ENCODE measurements around the gene TENM4.

Gene TENM4

GRCh38 chr11:79066456-79067351, 374.1 kb downstream of the TENM4 start:
- TF ChIP-seq CTCF (IDR thresholded peaks at IDR 0.05; ENCODE audit: control insufficient read depth, insufficient read depth, low read depth, low read length, missing control alignments): no peak
- no peak overlapping the region for H3K4me3 ChIP-seq (ENCODE audit: control insufficient read depth, low read depth, low read length)

GRCh38 chr11:79062814-79063762, 377.7 kb downstream of the TENM4 start:
- peak; percentile 50 for TF ChIP-seq CTCF (IDR thresholded peaks at IDR 0.05; ENCODE audit: control insufficient read depth, insufficient read depth, low read depth, low read length, missing control alignments)
- DNase-seq (ENCODE audit: low read depth): no peak
- no peak overlapping the region for H3K4me3 ChIP-seq (ENCODE audit: control insufficient read depth, low read depth, low read length)

More at GRCh38 chr11:79066456-79067351, 374.1 kb downstream of the TENM4 start:
- DNase-seq (ENCODE audit: low read depth): no peak

GRCh38 chr11:79060081-79060953, 380.5 kb downstream of the TENM4 start:
- DNase-seq (ENCODE audit: low read depth): no peak
- no peak for TF ChIP-seq CTCF (IDR thresholded peaks at IDR 0.05; ENCODE audit: control insufficient read depth, insufficient read depth, low read depth, low read length, missing control alignments)
- H3K4me3 ChIP-seq (ENCODE audit: control insufficient read depth, low read depth, low read length): no peak overlapping the region

- no peak overlapping the region for H3K4me3 ChIP-seq (ENCODE audit: control insufficient read depth, low read depth, low read length)
- no peak for DNase-seq (ENCODE audit: low read depth)
- no peak for TF ChIP-seq CTCF (IDR thresholded peaks at IDR 0.05; ENCODE audit: control insufficient read depth, insufficient read depth, low read depth, low read length, missing control alignments)
Measured at GRCh38 chr11:79059141-79059540, 381.7 kb downstream of the TENM4 start.

- H3K4me3 ChIP-seq (ENCODE audit: control insufficient read depth, low read depth, low read length): no peak overlapping the region
- peak; percentile 61 for DNase-seq (ENCODE audit: low read depth)
- peak; percentile 36 for TF ChIP-seq CTCF (IDR thresholded peaks at IDR 0.05; ENCODE audit: control insufficient read depth, insufficient read depth, low read depth, low read length, missing control alignments)
Measured at GRCh38 chr11:79055856-79056631, 384.8 kb downstream of the TENM4 start.
